K562 (cell line): Measurements from ENCODE around the gene OMA1. TPM values are rescaled to one million over a fixed set of nuclear protein-coding genes. Genes with fewer than 3 reads are reported as not detected.

ENCODE experiments used
- ATAC-seq: fragments of 200-7000 bp; cut with Tn5 transposase; 3 replicates; pipeline ENCODE4 v1.9.1; 2020; ENCODE audit warnings: moderate library complexity
- BruUV-seq: library from RNA; stranded (reverse); fragments of 400-500 nt; replicated peaks from 2 replicates; lab custom pipeline; 2021; lab: Mats Ljungman, UMichigan
- CTCF ChIA-PET: fragments of 300-600 bp; formaldehyde crosslinking; extraction: SDS; loops from one replicate; lab custom pipeline; 2021; ENCODE audit warnings: low intra/inter-chr PET ratio; lab: Yijun Ruan, JAX
- POLR2A ChIA-PET: fragments of 300-600, 350-650 bp; sonication (Branson Sonifier 250); formaldehyde crosslinking; extraction: SDS; loops from one replicate; lab custom pipeline; 2021; ENCODE audit warnings: antibody characterized with exemption, inconsistent platforms; lab: Yijun Ruan, JAX
- DNase-seq, 4 experiments: peaks; one replicate each; pipeline versions ENCODE4 v3.0.0 to v3.0.0-alpha.2; 2011 to 2018; ENCODE audit warnings: low spot score in 3 of 4, mixed read lengths in 3 of 4; ENCODE audit errors: extremely low read depth in 1 of 4
- FAIRE-seq: peaks from 2 replicates; lab custom pipeline; 2011; peaks lifted over from hg19 to GRCh38; lab: Jason Lieb, UNC
- H2AFZ ChIP-seq: 2 replicates; pipeline ENCODE4 v1.6.0; 2011; ENCODE audit warnings: low read depth, low read length, control low read depth, inconsistent platforms
- H3K27ac ChIP-seq: fragments of 200-600 bp; 3 replicates; pipeline ENCODE4 v1.8.0; 2011; ENCODE audit warnings: low read depth, mild to moderate bottlenecking, control low read depth, inconsistent platforms, low read length, moderate library complexity, mixed read lengths; ENCODE audit errors: extremely low read depth
- H3K27me3 ChIP-seq, 2 experiments: fragments of 300-600 bp in 1 of 2; 2 replicates in 1 of 2; 3 replicates in 1 of 2; pipeline versions ENCODE4 v1.6.0 to v1.8.0; 2011; ENCODE audit warnings: inconsistent platforms in 2 of 2, low read length in 2 of 2, mild to moderate bottlenecking in 1 of 2, mixed read lengths in 1 of 2, moderate library complexity in 1 of 2; ENCODE audit not compliant: control insufficient read depth in 2 of 2, insufficient read depth in 2 of 2
- H3K36me3 ChIP-seq: fragments of 300-600 bp; 3 replicates; pipeline ENCODE4 v1.8.0; 2011; ENCODE audit warnings: mild to moderate bottlenecking, low read length, inconsistent platforms; ENCODE audit not compliant: control insufficient read depth, insufficient read depth
- H3K4me1 ChIP-seq, 2 experiments: fragments of 200-600 bp in 1 of 2; replicated peaks in 1 of 2; 2 replicates in 1 of 2; 3 replicates in 1 of 2; pipeline versions ENCODE4 v1.5.1 to v1.8.0; 2011; ENCODE audit warnings: inconsistent platforms in 2 of 2, low read length in 2 of 2, mild to moderate bottlenecking in 1 of 2, mixed read lengths in 1 of 2, moderate library complexity in 1 of 2; ENCODE audit not compliant: control insufficient read depth in 2 of 2, insufficient read depth in 2 of 2
- H3K4me2 ChIP-seq: 2 replicates; pipeline ENCODE4 v1.6.1; 2011; ENCODE audit warnings: low read length, control low read depth, inconsistent platforms, mixed read lengths; ENCODE audit not compliant: insufficient read depth
- H3K4me3 ChIP-seq: fragments of 200-600 bp; sonication (generic), shearing (Covaris generic); 2 replicates; pipeline ENCODE4 v1.5.1; 2016; ENCODE audit warnings: control low read depth, inconsistent platforms
- H3K79me2 ChIP-seq: fragments of 200-600 bp; 3 replicates; pipeline ENCODE4 v1.8.0; 2011; ENCODE audit warnings: low read length, inconsistent platforms; ENCODE audit not compliant: control insufficient read depth, insufficient read depth
- H3K9ac ChIP-seq, 2 experiments: 2 replicates each; pipeline versions ENCODE4 v1.6.0 to v1.6.1; 2011; ENCODE audit warnings: low read depth in 2 of 2, low read length in 2 of 2, control low read depth in 1 of 2, inconsistent platforms in 1 of 2, mild to moderate bottlenecking in 1 of 2, mixed read lengths in 1 of 2; ENCODE audit not compliant: insufficient read depth in 1 of 2
- H3K9me1 ChIP-seq: one replicate; pipeline ENCODE4 v1.6.0; 2011; ENCODE audit warnings: inconsistent platforms, mild to moderate bottlenecking, low read length, moderate library complexity; ENCODE audit not compliant: control insufficient read depth, insufficient read depth
- H3K9me3 ChIP-seq: replicated peaks from 2 replicates; pipeline ENCODE4 v1.5.1; 2011; ENCODE audit warnings: low read depth, low read length, inconsistent platforms; ENCODE audit not compliant: control insufficient read depth, insufficient read depth
- H4K20me1 ChIP-seq: replicated peaks from 2 replicates; pipeline ENCODE4 v1.6.1; 2011; ENCODE audit warnings: low read length, inconsistent platforms, mixed read lengths; ENCODE audit not compliant: control insufficient read depth, insufficient read depth
- MCM3 ChIP-seq: fragments of 450-650 bp; IDR thresholded peaks from 2 replicates; pipeline ENCODE4 v1.6.1; 2016
- POLR2A ChIP-seq: fragments of 450-650 bp; conservative IDR thresholded peaks from 2 replicates; pipeline ENCODE4 v1.6.1; 2016
- RCOR1 ChIP-seq, 2 experiments: IDR thresholded peaks; 2 replicates each; pipeline ENCODE4 v1.6.1; 2012; ENCODE audit warnings: low read depth in 2 of 2, low read length in 2 of 2, borderline replicate concordance in 1 of 2, improper control_type of control experiment in 1 of 2
- SAFB2 ChIP-seq: fragments of 200-400 bp; formaldehyde crosslinking; IDR thresholded peaks from 2 replicates; pipeline ENCODE4 v1.6.1; 2018; ENCODE audit warnings: borderline replicate concordance, low read length, low read depth, moderate library complexity; ENCODE audit not compliant: severe bottlenecking
- SIX5 ChIP-seq, 2 experiments: IDR thresholded peaks; 2 replicates each; pipeline ENCODE4 v1.6.1; 2011; ENCODE audit warnings: low read length in 2 of 2, borderline replicate concordance in 1 of 2, low read depth in 1 of 2, mild to moderate bottlenecking in 1 of 2, moderate library complexity in 1 of 2; ENCODE audit not compliant: insufficient read depth in 1 of 2
- TBL1XR1 ChIP-seq, 2 experiments: IDR thresholded peaks; 2 replicates each; pipeline ENCODE4 v1.6.1; 2012; ENCODE audit warnings: improper control_type of control experiment in 2 of 2, low read length in 2 of 2, mild to moderate bottlenecking in 1 of 2
- ZNF175 ChIP-seq: fragments of 200-800 bp; sonication (Bioruptor generic); IDR thresholded peaks from 2 replicates; pipeline ENCODE4 v1.6.1; 2016; ENCODE audit warnings: low read depth, mild to moderate bottlenecking, missing genetic modification characterization, missing compliant biosample characterization
- WGBS: fragments of 100-300 bp; shearing (Covaris generic); methylation state at CpG from one replicate; pipeline ENCODE4 v1.1.6; 2016; ENCODE audit warnings: low coverage, mixed read lengths; ENCODE audit not compliant: insufficient coverage; ENCODE audit errors: missing lambda C conversion rate; 5-methylcytosine and 5-hydroxymethylcytosine counted together
- in situ Hi-C: fragments of 300-500 bp; cut with MboI; formaldehyde crosslinking; loops from 4 replicates; pipeline ENCODE4 v1.15.0; 2018; ENCODE audit warnings: inconsistent platforms, mixed read lengths
- intact Hi-C: fragments of 100-400 bp; cut with micrococcal nuclease; formaldehyde crosslinking; loops from 2 replicates; pipeline ENCODE4 v1.14.2; 2022
- polyA plus RNA-seq, 8 experiments: library from polyadenylated mRNA; depleted of rRNA in 4 of 8; stranded (reverse) in 5 of 8; unstranded in 3 of 8; fragments of >200 nt; fragmentation: Nextera tagmentation in 2 of 8; fragmentation: Illumina TruSeq in 1 of 8; extraction: Ambion mirVana in 2 of 8; extraction: Trizol in 1 of 8; gene quantifications; 2 replicates each; pipeline versions ENCODE4 v1.2.1 to v1.2.3, GENCODE V29; 2011 to 2014; ENCODE audit warnings: inconsistent platforms in 1 of 8, missing spikeins in 1 of 8
- total RNA-seq, 7 experiments: library from RNA; depleted of rRNA in 6 of 7; stranded (reverse); fragments of >200 nt in 6 of 7; fragmentation: Illumina TruSeq in 2 of 7; extraction: Trizol in 2 of 7; gene quantifications; 2 replicates each; pipeline versions ENCODE4 v1.2.1 to v1.2.3, GENCODE V29; 2011 to 2021; ENCODE audit warnings: low replicate concordance in 1 of 7

Gene OMA1
- total and polyA plus RNA-seq, 9 of the 15 experiments (the other 6 are each of a cell fraction or from before 2014, with no cell fraction given): 16.6 to 51.5 (median 33.5) TPM

- POLR2A ChIA-PET: no interaction called here
- WGBS: 0% methylated on average over 2 of the region's 2 CpGs
- FAIRE-seq: no peak
Measured at GRCh38 chr1:58447886-58448285, 98.6 kb downstream of the OMA1 start.

GRCh38 chr1:58447042-58447441, 99.5 kb downstream of the OMA1 start:
- no peak overlapping the region for H3K9ac ChIP-seq
- ChIA-PET CTCF (no interaction called here), POLR2A (no interaction called here)
- no peaks in the 10 kb centered on the region for H3K9me1 ChIP-seq
- WGBS: 0% methylated on average over 3 of the region's 3 CpGs
- H3K4me1 ChIP-seq: no peaks in the 10 kb centered on the region
- intact Hi-C loops (no loop called here), in situ Hi-C loops (no loop called here)
- no peaks in the 10 kb centered on the region for H3K9me3 ChIP-seq
- TF ChIP-seq RCOR1 (IDR thresholded peaks at IDR 0.05; ENCODE audit: borderline replicate concordance in 1 of 2, low read depth in 2 of 2, low read length in 2 of 2) (no peak), MCM3 (no peak), ZNF175 (CRISPR knock-in tag) (no peak), SAFB2 (no peak), SIX5 (IDR thresholded peaks at IDR 0.05; ENCODE audit: borderline replicate concordance in 1 of 2, insufficient read depth in 1 of 2, low read depth in 1 of 2, low read length in 2 of 2) (no peak)
- H3K79me2 ChIP-seq: no peaks in the 10 kb centered on the region
- ATAC-seq (no peak), DNase-seq (no peak), FAIRE-seq (no peak)
- no peak overlapping the region for H3K4me2 ChIP-seq
- peaks cover 2 to 9% of the 10 kb centered on the region in 2 experiments; a peak in 3 of 5 replicates for H3K27me3 ChIP-seq
- BruUV-seq: no TSS peak
- H3K27ac ChIP-seq: no peak overlapping the region
- no peaks in the 10 kb centered on the region for H3K36me3 ChIP-seq
- H2AFZ ChIP-seq: no peak overlapping the region
- 0 out of 2 replicates have a peak, but pooled peaks cover 3% of the 10 kb centered on the region for H4K20me1 ChIP-seq
- no peak overlapping the region for H3K4me3 ChIP-seq

More at GRCh38 chr1:58447886-58448285, 98.6 kb downstream of the OMA1 start:
- intact Hi-C loops: no loop called here
- in situ Hi-C loops: no loop called here
- H3K27ac ChIP-seq: no peak overlapping the region
- no TSS peak for BruUV-seq
- H3K4me1 ChIP-seq: no peaks in the 10 kb centered on the region
- TF ChIP-seq TBL1XR1 (IDR thresholded peaks at IDR 0.05; ENCODE audit: low read length in 2 of 2): no peak
- no peak for TF ChIP-seq POLR2A
- H3K4me3 ChIP-seq: no peak overlapping the region
- H3K27me3 ChIP-seq: peaks cover 2 to 9% of the 10 kb centered on the region in 2 experiments; a peak in 3 of 5 replicates
- no peaks in the 10 kb centered on the region for H3K9me1 ChIP-seq
- H3K36me3 ChIP-seq: no peaks in the 10 kb centered on the region
- no peaks in the 10 kb centered on the region for H3K79me2 ChIP-seq
- ATAC-seq (no peak), DNase-seq (no peak)
- CTCF ChIA-PET: no interaction called here
- no peak overlapping the region for H2AFZ ChIP-seq
- H3K4me2 ChIP-seq: no peak overlapping the region
- H4K20me1 ChIP-seq: 0 out of 2 replicates have a peak, but pooled peaks cover 3% of the 10 kb centered on the region
- no peaks in the 10 kb centered on the region for H3K9me3 ChIP-seq
- no peak overlapping the region for H3K9ac ChIP-seq
